Bladder microvascular endothelial cell (primary cell): ENCODE results near the gene ZBED6. TPM values are rescaled to one million over a fixed set of nuclear protein-coding genes. Genes with fewer than 3 reads are reported as not detected.

Experiments
- total RNA-seq: library from RNA; depleted of rRNA; stranded (reverse); fragments of >200 nt; gene quantifications from 2 replicates; pipeline ENCODE4 v1.2.3, GENCODE V29; 2014

The ZBED6 gene
- total RNA-seq: 6.0 and 9.0 TPM in 2 replicates

DNA sequence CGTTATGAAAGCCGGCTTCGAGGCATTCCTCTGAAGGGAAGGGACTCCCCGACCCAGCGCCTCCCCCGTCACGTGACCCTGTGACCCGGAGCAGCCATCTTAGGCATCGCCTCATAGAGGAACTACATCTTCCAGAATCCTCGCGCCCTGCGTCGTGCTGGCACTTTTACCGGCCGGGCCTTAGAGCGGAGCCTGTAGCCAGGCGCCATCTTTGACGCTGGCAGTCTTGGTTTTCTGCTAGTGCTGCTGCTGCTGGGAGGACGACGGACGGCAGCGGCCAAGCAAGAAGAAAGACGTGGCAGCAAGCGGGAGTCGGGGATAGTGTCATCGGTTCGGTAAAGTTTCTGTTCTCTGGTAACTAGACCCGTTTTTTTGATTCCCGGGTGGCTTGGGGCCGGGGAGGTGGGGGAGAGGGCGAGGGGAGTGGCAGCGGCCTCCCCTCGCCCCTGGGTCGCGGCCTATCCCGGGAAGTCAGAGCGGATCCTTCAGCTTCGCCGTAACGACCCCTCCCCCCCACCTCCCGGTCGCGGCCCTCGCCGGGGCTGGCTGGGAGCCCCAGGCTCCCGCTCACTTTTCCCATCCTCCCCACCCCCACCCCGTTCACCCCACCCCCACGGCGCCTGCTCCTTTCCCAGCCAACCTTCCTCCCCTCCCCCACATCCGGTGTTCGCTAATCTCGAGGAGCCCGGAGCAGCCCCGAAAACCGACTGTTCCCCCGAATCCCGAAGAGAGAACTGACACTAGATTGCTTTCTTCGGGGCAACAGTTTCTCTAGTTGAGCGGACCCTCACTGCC is at the start of gene ZBED6, which contains the start of gene ZC3H11A:
Gene ZBED6, plus strand, starts transcription at position 183 of the 795 bp plus-strand sequence. CDS start 1,900 bp downstream, outside the sequence.
Gene ZC3H11A, plus strand, starts transcription at position 183 of the 795 bp plus-strand sequence. CDS start 21,448 bp downstream, outside the sequence.

GRCh38 chr1:203765029-203765837 is 30.2 kb upstream of the ZBED6 start, which contains the start of gene LAX1:
LAX1 (plus strand) TSS chr1:203765183; CDS start chr1:203765566, 383 bp downstream.

Other genes with a start within 250 kb of the ZBED6 start
- gene ATP2B4, start 168.8 kb upstream of the ZBED6 start, total RNA-seq: 83.1 and 137 TPM in 2 replicates
- under 0.01 TPM in 2 replicates for gene LAX1, start 30.4 kb upstream of the ZBED6 start, total RNA-seq
- 61.4 and 119 TPM in 2 replicates for gene ZC3H11A, start within 50 bp of the ZBED6 start, total RNA-seq
- 52.1 and 65.1 TPM in 2 replicates for gene SNRPE, start 66.0 kb downstream of the ZBED6 start, total RNA-seq